ENCODE results near the gene CMSS1.

CMSS1 gene

GRCh38 chr3:99984139-99984538 lies 166.5 kb downstream of the CMSS1 start:
- no peak for DNase-seq (ENCODE audit: low read depth)
- H3K4me3 ChIP-seq (ENCODE audit: low read depth, low read length): no peak overlapping the region
- no peak for TF ChIP-seq CTCF (IDR thresholded peaks at IDR 0.05; ENCODE audit: insufficient read depth, low read depth, low read length, missing control alignments)

- H3K4me3 ChIP-seq (ENCODE audit: low read depth, low read length): no peak overlapping the region
- no peak for DNase-seq (ENCODE audit: low read depth)
- no peak for TF ChIP-seq CTCF (IDR thresholded peaks at IDR 0.05; ENCODE audit: insufficient read depth, low read depth, low read length, missing control alignments)
Measured at GRCh38 chr3:99984668-99985067, 167.0 kb downstream of the CMSS1 start.

GRCh38 chr3:99990179-99990578 lies 172.5 kb downstream of the CMSS1 start:
- no peak for TF ChIP-seq CTCF (IDR thresholded peaks at IDR 0.05; ENCODE audit: insufficient read depth, low read depth, low read length, missing control alignments)
- no peak for DNase-seq (ENCODE audit: low read depth)
- no peak overlapping the region for H3K4me3 ChIP-seq (ENCODE audit: low read depth, low read length)

- no peak for TF ChIP-seq CTCF (IDR thresholded peaks at IDR 0.05; ENCODE audit: insufficient read depth, low read depth, low read length, missing control alignments)
- no peak for DNase-seq (ENCODE audit: low read depth)
- H3K4me3 ChIP-seq (ENCODE audit: low read depth, low read length): no peak overlapping the region
Measured at GRCh38 chr3:99997293-99997692, 179.6 kb downstream of the CMSS1 start.

GRCh38 chr3:99999536-99999935 lies 181.9 kb downstream of the CMSS1 start:
- DNase-seq (ENCODE audit: low read depth): no peak
- H3K4me3 ChIP-seq (ENCODE audit: low read depth, low read length): no peak overlapping the region
- TF ChIP-seq CTCF (IDR thresholded peaks at IDR 0.05; ENCODE audit: insufficient read depth, low read depth, low read length, missing control alignments): no peak

- no peak for DNase-seq (ENCODE audit: low read depth)
- no peak overlapping the region for H3K4me3 ChIP-seq (ENCODE audit: low read depth, low read length)
- TF ChIP-seq CTCF (IDR thresholded peaks at IDR 0.05; ENCODE audit: insufficient read depth, low read depth, low read length, missing control alignments): no peak
Measured at GRCh38 chr3:100001083-100001482, 183.4 kb downstream of the CMSS1 start.

GRCh38 chr3:100001526-100002270 lies 184.0 kb downstream of the CMSS1 start:
- no peak overlapping the region for H3K4me3 ChIP-seq (ENCODE audit: low read depth, low read length)
- no peak for TF ChIP-seq CTCF (IDR thresholded peaks at IDR 0.05; ENCODE audit: insufficient read depth, low read depth, low read length, missing control alignments)
- no peak for DNase-seq (ENCODE audit: low read depth)

All from GM12865 (cell line).